NCI-H446 (cell line): ENCODE data around the gene HERC5.
"Not testable (repeated sequence)": the region's sequence is repeated elsewhere in the genome, so short reads cannot be mapped to it uniquely, and the experiment has no call there.

ENCODE experiments used
- DNase-seq, 2 experiments: peaks; one replicate each; lab custom pipeline; 2025; lab: John Stamatoyannopoulos, UW

HERC5 gene

GRCh38 chr4:88456670-88457306 lies at the start of gene HERC5:
Gene HERC5 (plus strand): TSS chr4:88457119. CDS start chr4:88457270, 151 bp downstream.
- no peak for DNase-seq

- DNase-seq: no peak
Measured at GRCh38 chr4:88409206-88409605, 47.7 kb upstream of the HERC5 start.

GRCh38 chr4:88409789-88410188 lies 47.1 kb upstream of the HERC5 start:
- DNase-seq: no peak

GRCh38 chr4:88411491-88412096 lies 45.3 kb upstream of the HERC5 start:
- no peak for DNase-seq

GRCh38 chr4:88413801-88414200 lies 43.1 kb upstream of the HERC5 start:
- DNase-seq: no peak

GRCh38 chr4:88414755-88415154 lies 42.2 kb upstream of the HERC5 start:
- no peak for DNase-seq

GRCh38 chr4:88415982-88416381 lies 40.9 kb upstream of the HERC5 start:
- no peak for DNase-seq

- no peak for DNase-seq
Measured at GRCh38 chr4:88418411-88418810, 38.5 kb upstream of the HERC5 start.

GRCh38 chr4:88419874-88420273 lies 37.0 kb upstream of the HERC5 start:
- no peak for DNase-seq

GRCh38 chr4:88420844-88421243 lies 36.1 kb upstream of the HERC5 start:
- no peak for DNase-seq

GRCh38 chr4:88422403-88422802 lies 34.5 kb upstream of the HERC5 start:
- DNase-seq: no peak

GRCh38 chr4:88429401-88429800 lies 27.5 kb upstream of the HERC5 start:
- no peak for DNase-seq

GRCh38 chr4:88435987-88436693 lies 20.8 kb upstream of the HERC5 start:
- no peak for DNase-seq

GRCh38 chr4:88437873-88438272 lies 19.0 kb upstream of the HERC5 start:
- not testable (repeated sequence) for DNase-seq

- DNase-seq: no peak
Measured at GRCh38 chr4:88439161-88439760, 17.7 kb upstream of the HERC5 start.

GRCh38 chr4:88440146-88440545 lies 16.8 kb upstream of the HERC5 start:
- DNase-seq: no peak

GRCh38 chr4:88441696-88442095 lies 15.2 kb upstream of the HERC5 start:
- DNase-seq: no peak

GRCh38 chr4:88442689-88443191 lies 14.2 kb upstream of the HERC5 start:
- no peak for DNase-seq

- no peak for DNase-seq
Measured at GRCh38 chr4:88443486-88443885, 13.4 kb upstream of the HERC5 start.

GRCh38 chr4:88445252-88445651 lies 11.7 kb upstream of the HERC5 start:
- no peak for DNase-seq

GRCh38 chr4:88446124-88446523 lies 10.8 kb upstream of the HERC5 start:
- no peak for DNase-seq

GRCh38 chr4:88447371-88448095 lies 9.4 kb upstream of the HERC5 start:
- DNase-seq: no peak
